ENCODE data around the gene FRMPD4. TPM values are rescaled to one million over a fixed set of nuclear protein-coding genes. Genes with fewer than 3 reads are reported as not detected.

Gene FRMPD4
- total RNA-seq, 4 donors from 2014 or later, result 0.16 TPM; not detected in 3

- whole genome bisulfite sequencing, 2 donors, result 53 to 67% methylated on average over 3 of the region's 3 CpGs
- no peak for DNase-seq (ENCODE audit: low spot score in 2 of 2)
- no peak overlapping the region for H3K4me3 ChIP-seq (ENCODE audit: low read depth, poor library complexity, severe bottlenecking)
Observed at GRCh38 chrX:12441381-12442128, 303.3 kb downstream of the FRMPD4 start.

GRCh38 chrX:12443534-12444098 lies 305.3 kb downstream of the FRMPD4 start:
- no peak for DNase-seq (ENCODE audit: low spot score in 2 of 2)
- TF ChIP-seq CTCF (IDR thresholded peaks at IDR 0.05) (no peak), POLR2A (IDR thresholded peaks at IDR 0.05) (no peak)
- intact Hi-C loops (cut with DNase I; ENCODE audit: low total_unique reads), result no loop called here
- H3K4me3 ChIP-seq (ENCODE audit: low read depth, poor library complexity, severe bottlenecking), result no peak overlapping the region
- WGBS, 2 donors, result 65% methylated on average over 7 of the region's 7 CpGs

More at GRCh38 chrX:12441381-12442128, 303.3 kb downstream of the FRMPD4 start:
- intact Hi-C loops (cut with DNase I; ENCODE audit: low total_unique reads), result no loop called here
- TF ChIP-seq POLR2A (IDR thresholded peaks at IDR 0.05), result no peak
- TF ChIP-seq CTCF (IDR thresholded peaks at IDR 0.05), result no peak

GRCh38 chrX:12446342-12447075 lies 308.2 kb downstream of the FRMPD4 start:
- TF ChIP-seq CTCF (IDR thresholded peaks at IDR 0.05), result no peak
- no peak for TF ChIP-seq POLR2A (IDR thresholded peaks at IDR 0.05)
- no peak for DNase-seq (ENCODE audit: low spot score in 2 of 2)
- no peak overlapping the region for H3K4me3 ChIP-seq (ENCODE audit: low read depth, poor library complexity, severe bottlenecking)
- WGBS, 2 donors, result 79 to 87% methylated on average over 3 to 7 of the region's 7 CpGs
- intact Hi-C loops (cut with DNase I; ENCODE audit: low total_unique reads), result no loop called here

GRCh38 chrX:12447448-12448064 lies 309.3 kb downstream of the FRMPD4 start:
- 31 to 40% methylated on average over 5 of the region's 5 CpGs for WGBS, 2 donors
- no peak for TF ChIP-seq POLR2A (IDR thresholded peaks at IDR 0.05)
- TF ChIP-seq CTCF (IDR thresholded peaks at IDR 0.05), result no peak
- intact Hi-C loops (cut with DNase I; ENCODE audit: low total_unique reads), result no loop called here
- no peak for DNase-seq (ENCODE audit: low spot score in 2 of 2)
- H3K4me3 ChIP-seq (ENCODE audit: low read depth, poor library complexity, severe bottlenecking), result no peak overlapping the region

GRCh38 chrX:12452268-12452667 lies 314.0 kb downstream of the FRMPD4 start:
- TF ChIP-seq CTCF (IDR thresholded peaks at IDR 0.05) (no peak), POLR2A (IDR thresholded peaks at IDR 0.05) (no peak)
- H3K4me3 ChIP-seq (ENCODE audit: low read depth, poor library complexity, severe bottlenecking), result no peak overlapping the region
- intact Hi-C loops (cut with DNase I; ENCODE audit: low total_unique reads), result no loop called here
- DNase-seq (ENCODE audit: low spot score in 2 of 2), result no peak
- 59 to 82% methylated on average over 2 of the region's 2 CpGs for whole genome bisulfite sequencing, 2 donors

All from lower leg skin (tissue), 4 donors.